Measurements from ENCODE around the gene CAPN3. TPM values are rescaled to one million over a fixed set of nuclear protein-coding genes. Genes with fewer than 3 reads are reported as not detected.

CAPN3 gene
- total RNA-seq, 4 donors from 2014 or later, result 17.0 to 35.2 (median 19.3) TPM

- TF ChIP-seq POLR2AphosphoS5 (IDR thresholded peaks at IDR 0.05) (no peak), POLR2A (IDR thresholded peaks at IDR 0.05) (no peak)
- Histone ChIP-seq H3K27me3 (no peaks in the 10 kb centered on the region), H3K36me3 (peaks cover 0 to under 1% (median 0%) of the 10 kb centered on the region in 4 donors), H3K4me1 (no peaks in the 10 kb centered on the region), H3K27ac (no peak overlapping the region), H3K4me3 (no peak overlapping the region), H3K9me3 (no peaks in the 10 kb centered on the region)
- DNase-seq, result no peak
- 92% methylated on average over 12 of the region's 12 CpGs; no CpG with 5 or more reads in 1 of the 2 donors for WGBS, 2 donors (ENCODE audit: low coverage in 1 of 2)
- intact Hi-C loops (cut with DNase I; ENCODE audit: low total_unique reads) (no loop called here), in situ Hi-C loops (cut with MboI; ENCODE audit: low pct_ligation_motif_present in 1 of 4, low pct_unique_long_range_greater_than_20kb in 1 of 4, low sequenced_read_pairs in 3 of 4) (no loop called here)
Observed at GRCh38 chr15:42404461-42405235, 45.3 kb downstream of the CAPN3 start.

- Histone ChIP-seq H3K9me3 (no peaks in the 10 kb centered on the region), H3K4me3 (no peak overlapping the region), H3K36me3 (no peaks in the 10 kb centered on the region), H3K4me1 (no peaks in the 10 kb centered on the region), H3K27ac (no peak overlapping the region), H3K27me3 (no peaks in the 10 kb centered on the region)
- WGBS, 2 donors (ENCODE audit: low coverage in 1 of 2), result 78 to 80% methylated on average over 1 to 6 of the region's 6 CpGs
- in situ Hi-C loops (cut with MboI; ENCODE audit: low pct_ligation_motif_present in 1 of 4, low pct_unique_long_range_greater_than_20kb in 1 of 4, low sequenced_read_pairs in 3 of 4), result no loop called here
- intact Hi-C loops (cut with DNase I; ENCODE audit: low total_unique reads), result no loop called here
- no peak for DNase-seq
- TF ChIP-seq POLR2A (IDR thresholded peaks at IDR 0.05), result no peak
- no peak for TF ChIP-seq POLR2AphosphoS5 (IDR thresholded peaks at IDR 0.05)
- TF ChIP-seq EP300 (IDR thresholded peaks at IDR 0.05; ENCODE audit: low read depth), result no peak
Observed at GRCh38 chr15:42405863-42406482, 46.7 kb downstream of the CAPN3 start.

- in situ Hi-C loops (cut with MboI; ENCODE audit: low pct_ligation_motif_present in 1 of 4, low pct_unique_long_range_greater_than_20kb in 1 of 4, low sequenced_read_pairs in 3 of 4), result no loop called here
- H3K27me3 ChIP-seq, result no peaks in the 10 kb centered on the region
- WGBS, 2 donors (ENCODE audit: low coverage in 1 of 2), result 40 to 76% methylated on average over 1 to 4 of the region's 4 CpGs
- DNase-seq, result no peak
- no peaks in the 10 kb centered on the region for H3K9me3 ChIP-seq
- H3K4me1 ChIP-seq, result no peaks in the 10 kb centered on the region
- H3K27ac ChIP-seq, result no peak overlapping the region
- intact Hi-C loops (cut with DNase I; ENCODE audit: low total_unique reads), result no loop called here
- H3K4me3 ChIP-seq, result no peak overlapping the region
- TF ChIP-seq CTCF (IDR thresholded peaks at IDR 0.05) (no peak), EP300 (IDR thresholded peaks at IDR 0.05; ENCODE audit: low read depth) (no peak), POLR2A (IDR thresholded peaks at IDR 0.05) (no peak), POLR2AphosphoS5 (IDR thresholded peaks at IDR 0.05) (no peak)
- H3K36me3 ChIP-seq, result no peaks in the 10 kb centered on the region
Observed at GRCh38 chr15:42408178-42408577, 48.9 kb downstream of the CAPN3 start.

- in situ Hi-C loops (cut with MboI; ENCODE audit: low pct_ligation_motif_present in 1 of 4, low pct_unique_long_range_greater_than_20kb in 1 of 4, low sequenced_read_pairs in 3 of 4), result no loop called here
Observed at GRCh38 chr15:42409011-42409410, 49.7 kb downstream of the CAPN3 start.

More at GRCh38 chr15:42409011-42409410, 49.7 kb downstream of the CAPN3 start:
- WGBS, 2 donors (ENCODE audit: low coverage in 1 of 2), result 97% methylated on average over 7 of the region's 9 CpGs; no CpG with 5 or more reads in 1 of the 2 donors
- H3K27ac ChIP-seq, result no peak overlapping the region
- H3K9me3 ChIP-seq, result no peaks in the 10 kb centered on the region
- H3K36me3 ChIP-seq, result no peaks in the 10 kb centered on the region
- DNase-seq, result no peak
- no peak overlapping the region for H3K4me3 ChIP-seq
- no peaks in the 10 kb centered on the region for H3K27me3 ChIP-seq
- H3K4me1 ChIP-seq, result no peaks in the 10 kb centered on the region
- intact Hi-C loops (cut with DNase I; ENCODE audit: low total_unique reads), result no loop called here
- TF ChIP-seq POLR2AphosphoS5 (IDR thresholded peaks at IDR 0.05) (no peak), CTCF (IDR thresholded peaks at IDR 0.05) (no peak), EP300 (IDR thresholded peaks at IDR 0.05; ENCODE audit: low read depth) (no peak), POLR2A (IDR thresholded peaks at IDR 0.05) (no peak)
